ENCODE data around the gene COX7A2L. TPM values are rescaled to one million over a fixed set of nuclear protein-coding genes. Genes with fewer than 3 reads are reported as not detected.
A peak's percentile ranks its signal among the peaks of the same experiment; 100 is the strongest.

The COX7A2L gene
- total and polyA plus RNA-seq, 2 of the 8 experiments (the other 6 are each of a cell fraction or from before 2014, with no cell fraction given) = 85.6 to 114 TPM

- no peak overlapping the region for H3K18ac ChIP-seq (ENCODE audit: extremely low read depth, low read length)
- no peak overlapping the region for H3K4me3 ChIP-seq (ENCODE audit: extremely low read depth in 1 of 4, insufficient read depth in 2 of 4, low read depth in 3 of 4, low read length in 4 of 4)
- FAIRE-seq = no peak
- no peak overlapping the region for H3K14ac ChIP-seq (ENCODE audit: insufficient read length)
- H2BK15ac ChIP-seq (ENCODE audit: low read length) = no peak overlapping the region
- 90% methylated on average over 6 of the region's 6 CpGs; no CpG with 5 or more reads in 1 of the 2 experiments for WGBS, 2 experiments (ENCODE audit: extremely low coverage in 1 of 2, insufficient coverage in 1 of 2, insufficient read length in 1 of 2, insufficient replicate concordance in 2 of 2, low coverage in 1 of 2, low lambda C conversion rate in 2 of 2, missing lambda C conversion rate in 1 of 2)
- POLR2A ChIA-PET (ENCODE audit: partially characterized antibody) = interaction anchor here (0.7 to 1.2 kb wide), 3 partner anchors 8 to 748 kb away, joined by 3 to 4 read pairs (median 3); no protein-coding TSS in a partner anchor
- H3K79me1 ChIP-seq (ENCODE audit: low read depth, low read length) = no peaks in the 10 kb centered on the region
- H3K36me3 ChIP-seq (ENCODE audit: control insufficient read depth in 2 of 4, insufficient read depth in 4 of 4, low read length in 3 of 4) = peaks cover 0 to 8% (median 4%) of the 10 kb centered on the region in 4 experiments; a peak in 3 of 8 replicates
- H4K91ac ChIP-seq (replicated peaks; ENCODE audit: insufficient read length, low read length) = no peak overlapping the region
- no peaks in the 10 kb centered on the region for H3K27me3 ChIP-seq (replicated peaks in 1 of 4; ENCODE audit: control insufficient read depth in 3 of 4, extremely low read depth in 1 of 4, insufficient read depth in 3 of 4, low read length in 3 of 4)
- no peaks in the 10 kb centered on the region for H4K20me1 ChIP-seq (replicated peaks in 1 of 2; ENCODE audit: control insufficient read depth in 1 of 2, insufficient read depth in 2 of 2, low read length in 2 of 2)
- no peak overlapping the region for H4K5ac ChIP-seq (ENCODE audit: insufficient read length, low read depth, low read length)
- H3K4me1 ChIP-seq (replicated peaks in 1 of 4; ENCODE audit: control insufficient read depth in 3 of 4, insufficient read depth in 4 of 4, low read length in 3 of 4) = no peaks in the 10 kb centered on the region
- no peak overlapping the region for H2BK20ac ChIP-seq (ENCODE audit: low read length)
- H3K4ac ChIP-seq (replicated peaks; ENCODE audit: insufficient read length, low read depth, low read length) = no peak overlapping the region
- H2BK5ac ChIP-seq (ENCODE audit: low read depth, low read length) = no peak overlapping the region
- H3K56ac ChIP-seq (replicated peaks; ENCODE audit: insufficient read length, low read depth, low read length) = no peak overlapping the region
- H3K9me3 ChIP-seq (ENCODE audit: insufficient read depth in 2 of 2, low read depth in 1 of 2, low read length in 1 of 2) = peaks cover 2 to 12% of the 10 kb centered on the region in 2 experiments; a peak in 3 of 4 replicates
- no peak overlapping the region for H2BK120ac ChIP-seq (replicated peaks; ENCODE audit: low read depth, low read length)
- H3K23ac ChIP-seq (ENCODE audit: insufficient read length) = no peak overlapping the region
- no peak overlapping the region for H2AK5ac ChIP-seq (ENCODE audit: low read depth, low read length)
- H3K27ac ChIP-seq (ENCODE audit: low read depth, low read length) = no peak overlapping the region
- no peaks in the 10 kb centered on the region for H3K23me2 ChIP-seq (ENCODE audit: low read depth, low read length)
- H3K79me2 ChIP-seq (ENCODE audit: control insufficient read depth in 1 of 2, insufficient read depth in 2 of 2, low read length in 2 of 2) = no peaks in the 10 kb centered on the region
- DNase-seq (ENCODE audit: low read depth in 1 of 2, low spot score in 2 of 2) = peak in 1 of 2 experiments; percentile 41
- no peak overlapping the region for H3K4me2 ChIP-seq (ENCODE audit: insufficient read depth in 1 of 2, low read depth in 2 of 2, low read length in 2 of 2)
- H2AFZ ChIP-seq (ENCODE audit: low read length) = no peak overlapping the region
- H2BK12ac ChIP-seq (ENCODE audit: low read depth, low read length) = no peak overlapping the region
- H3K9ac ChIP-seq (replicated peaks in 1 of 4; ENCODE audit: extremely low read depth in 1 of 4, low read depth in 3 of 4, low read length in 3 of 4) = no peak overlapping the region
- H4K8ac ChIP-seq (ENCODE audit: extremely low read depth, insufficient read depth, low read length) = no peak overlapping the region
- CTCF ChIA-PET (ENCODE audit: partially characterized antibody) = interaction anchor here (0.8 to 1.9 kb wide), 4 partner anchors 17 to 67 kb away, joined by 3 to 5 read pairs (median 3); no protein-coding TSS in a partner anchor
- no peak for TF ChIP-seq EGR1 (IDR thresholded peaks at IDR 0.05; ENCODE audit: borderline replicate concordance, low read depth, low read length)
- no peak for TF ChIP-seq SUZ12 (IDR thresholded peaks at IDR 0.05; ENCODE audit: low read length)
- TF ChIP-seq NRF1 (IDR thresholded peaks at IDR 0.05; ENCODE audit: low read depth, low read length) = no peak
- TF ChIP-seq ATF3 (IDR thresholded peaks at IDR 0.05; ENCODE audit: insufficient read depth, low read depth, low read length) = no peak
- TF ChIP-seq JUND (IDR thresholded peaks at IDR 0.05; ENCODE audit: low read length) = no peak
- no peak for TF ChIP-seq MAFK (IDR thresholded peaks at IDR 0.05; ENCODE audit: low read depth, low read length)
- TF ChIP-seq SIRT6 (IDR thresholded peaks at IDR 0.05; ENCODE audit: low read length) = no peak
- TF ChIP-seq CREB1 (IDR thresholded peaks at IDR 0.05) = no peak
- no peak for TF ChIP-seq CHD1 (IDR thresholded peaks at IDR 0.05; ENCODE audit: low read depth, low read length)
- no peak for TF ChIP-seq ZNF274 (IDR thresholded peaks at IDR 0.05; ENCODE audit: borderline replicate concordance, extremely low read depth, low read length)
- no peak for TF ChIP-seq MAX (IDR thresholded peaks at IDR 0.05)
- TF ChIP-seq RAD21 (IDR thresholded peaks at IDR 0.05 in 1 of 2, conservative IDR thresholded peaks at IDR 0.05 in 1 of 2; ENCODE audit: low read depth in 2 of 2, low read length in 2 of 2) = no peak
- no peak for TF ChIP-seq HDAC2 (IDR thresholded peaks at IDR 0.05; ENCODE audit: borderline replicate concordance in 1 of 2, low read depth in 2 of 2, low read length in 2 of 2)
- TF ChIP-seq TEAD4 (IDR thresholded peaks at IDR 0.05; ENCODE audit: low read depth, low read length) = no peak
Observed at GRCh38 chr2:42407476-42407875, 46.5 kb upstream of the COX7A2L start.

Measured in H1 (cell line).